GM19395 (cell line): ENCODE results near the gene GPR87.

Source experiments
- ATAC-seq: cut with Tn5 transposase; IDR thresholded peaks from one replicate; pipeline ENCODE4 v1.9.1; 2021; ENCODE audit warnings: mild to moderate bottlenecking, moderate library complexity; ENCODE audit not compliant: unreplicated experiment

GPR87 gene

DNA sequence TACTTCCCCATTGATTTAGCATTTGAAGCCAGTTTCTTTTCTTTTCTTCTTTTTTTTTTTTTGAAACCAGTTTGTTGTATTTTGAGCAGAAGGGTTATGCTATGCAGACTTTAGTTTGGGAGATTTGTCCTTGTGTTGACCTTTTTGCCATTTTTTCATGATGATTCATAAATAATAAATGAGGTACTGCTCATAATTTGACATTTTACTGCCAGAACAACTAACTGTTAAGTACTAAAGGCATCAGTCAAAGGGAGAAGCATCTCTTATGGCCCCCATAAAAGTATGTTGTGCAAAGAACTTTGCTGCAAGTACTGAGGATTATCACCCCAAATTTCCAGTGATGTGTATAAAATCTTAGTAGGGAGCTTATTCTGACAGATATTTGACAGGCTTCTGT lies 1.7 kb upstream of the GPR87 start:
- no peak for ATAC-seq

DNA sequence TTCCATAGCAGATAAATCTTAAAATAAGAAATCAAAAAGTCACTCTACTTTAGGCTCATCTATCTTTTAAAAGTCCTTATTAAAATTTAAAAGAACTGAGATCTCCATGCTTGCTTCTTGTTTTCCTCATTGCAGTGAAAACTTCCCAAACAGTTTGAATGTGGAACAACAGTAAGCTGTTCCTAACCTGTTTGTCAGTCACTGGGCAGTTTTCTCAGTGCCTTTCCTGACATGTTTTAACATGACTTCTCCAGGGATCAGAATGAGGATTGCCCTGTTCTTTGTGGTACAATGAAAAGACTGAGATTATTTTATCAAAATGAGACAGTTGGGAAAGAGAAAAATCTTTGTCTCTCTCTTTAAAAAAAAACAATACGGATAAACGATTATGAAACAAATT lies 774 bp downstream of the GPR87 start:
- ATAC-seq: no peak

DNA sequence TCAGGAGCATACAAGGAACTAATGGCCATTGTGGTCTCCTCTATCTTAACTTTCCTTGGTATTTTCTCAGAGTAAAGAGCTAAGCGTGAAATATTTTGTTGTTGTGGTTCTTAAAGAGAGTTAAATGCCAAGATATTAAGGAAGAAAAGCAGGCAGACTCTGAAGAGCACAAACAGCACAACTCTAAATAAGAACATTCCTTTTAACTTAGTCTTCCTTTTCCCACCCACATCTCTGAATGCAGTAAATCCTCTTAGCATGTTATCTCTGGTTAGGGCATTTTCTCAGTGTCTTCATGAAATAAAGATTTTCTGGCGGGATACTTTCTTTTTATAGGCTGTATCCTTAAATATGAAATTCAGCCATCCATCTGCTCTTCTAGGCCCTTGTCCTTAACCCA lies 1.5 kb downstream of the GPR87 start:
- ATAC-seq: no peak

DNA sequence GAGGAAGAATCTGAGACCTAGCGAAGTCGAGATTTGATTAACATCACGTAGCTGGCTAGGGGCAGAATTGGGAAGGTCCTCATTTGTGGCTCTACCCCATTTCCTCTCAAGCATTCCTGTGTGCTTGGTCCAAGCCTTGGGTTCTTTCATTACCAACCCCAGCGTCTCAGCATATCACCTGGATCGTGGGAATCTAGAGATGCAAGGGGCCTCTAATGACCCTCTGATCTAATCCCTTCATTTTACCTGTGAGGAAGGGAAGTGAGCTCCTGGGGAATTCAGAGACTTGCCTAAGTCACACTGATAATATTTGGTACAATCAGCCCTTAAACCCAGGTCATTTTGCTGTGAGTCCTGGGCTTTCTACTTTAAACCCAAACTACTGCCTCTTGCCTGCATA lies 2.0 kb downstream of the GPR87 start:
- ATAC-seq: no peak

DNA sequence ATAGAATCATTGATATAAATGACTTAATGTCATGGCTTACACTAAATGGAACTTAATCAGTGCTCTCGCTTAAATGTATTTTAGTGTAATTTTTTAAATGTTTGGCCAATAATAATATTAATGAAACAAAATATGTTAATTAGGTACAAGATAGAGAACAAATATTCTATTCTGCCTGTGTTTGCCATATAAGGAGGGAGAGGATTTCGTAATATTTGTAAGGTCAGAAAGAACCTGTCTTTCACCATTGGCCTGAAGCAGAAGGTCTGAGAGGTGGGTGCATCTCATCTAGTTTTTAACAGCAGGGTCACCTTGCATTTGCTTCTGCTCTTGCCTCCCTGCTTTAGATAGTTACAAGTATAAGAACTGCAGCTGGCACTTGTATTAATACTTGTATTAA lies 2.5 kb downstream of the GPR87 start:
- ATAC-seq: no peak

DNA sequence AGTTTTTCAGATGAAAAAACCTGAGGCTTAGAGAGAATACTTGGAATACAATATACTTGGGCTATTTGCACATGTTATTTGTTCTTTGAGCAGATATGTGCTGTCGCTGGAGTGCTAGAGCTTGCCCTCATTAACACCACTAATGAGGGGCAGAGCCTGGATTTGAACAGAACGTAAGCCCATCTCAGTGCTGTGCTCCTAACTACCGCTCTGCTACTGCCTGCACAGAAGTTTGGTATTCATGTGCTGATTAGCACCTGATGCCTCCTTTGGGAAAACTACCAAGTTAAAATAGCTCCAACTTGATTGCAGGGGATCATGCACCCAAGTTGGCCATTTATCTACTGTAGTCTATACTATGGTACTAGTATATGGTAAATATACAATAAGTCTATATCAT lies 3.6 kb downstream of the GPR87 start:
- no peak for ATAC-seq

DNA sequence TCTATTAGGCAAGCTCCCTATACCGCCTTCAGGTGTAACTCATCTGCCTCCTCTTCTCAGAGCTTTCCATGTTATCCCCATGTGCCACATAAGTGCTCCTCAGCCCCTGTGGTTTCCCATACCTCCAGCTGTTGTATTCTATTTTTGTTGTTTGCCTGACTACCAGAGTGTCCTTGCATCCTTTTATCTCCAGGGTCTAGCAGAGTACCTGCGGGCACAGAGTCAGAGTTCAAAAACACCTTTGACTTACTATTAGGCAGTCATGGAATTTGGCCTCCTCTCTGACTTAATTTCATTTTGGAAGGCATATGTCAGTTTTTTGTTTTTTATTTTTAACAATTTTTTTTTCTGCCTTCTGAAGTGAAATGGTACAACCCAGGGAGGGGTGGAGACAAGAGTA lies 7.1 kb downstream of the GPR87 start:
- no peak for ATAC-seq

DNA sequence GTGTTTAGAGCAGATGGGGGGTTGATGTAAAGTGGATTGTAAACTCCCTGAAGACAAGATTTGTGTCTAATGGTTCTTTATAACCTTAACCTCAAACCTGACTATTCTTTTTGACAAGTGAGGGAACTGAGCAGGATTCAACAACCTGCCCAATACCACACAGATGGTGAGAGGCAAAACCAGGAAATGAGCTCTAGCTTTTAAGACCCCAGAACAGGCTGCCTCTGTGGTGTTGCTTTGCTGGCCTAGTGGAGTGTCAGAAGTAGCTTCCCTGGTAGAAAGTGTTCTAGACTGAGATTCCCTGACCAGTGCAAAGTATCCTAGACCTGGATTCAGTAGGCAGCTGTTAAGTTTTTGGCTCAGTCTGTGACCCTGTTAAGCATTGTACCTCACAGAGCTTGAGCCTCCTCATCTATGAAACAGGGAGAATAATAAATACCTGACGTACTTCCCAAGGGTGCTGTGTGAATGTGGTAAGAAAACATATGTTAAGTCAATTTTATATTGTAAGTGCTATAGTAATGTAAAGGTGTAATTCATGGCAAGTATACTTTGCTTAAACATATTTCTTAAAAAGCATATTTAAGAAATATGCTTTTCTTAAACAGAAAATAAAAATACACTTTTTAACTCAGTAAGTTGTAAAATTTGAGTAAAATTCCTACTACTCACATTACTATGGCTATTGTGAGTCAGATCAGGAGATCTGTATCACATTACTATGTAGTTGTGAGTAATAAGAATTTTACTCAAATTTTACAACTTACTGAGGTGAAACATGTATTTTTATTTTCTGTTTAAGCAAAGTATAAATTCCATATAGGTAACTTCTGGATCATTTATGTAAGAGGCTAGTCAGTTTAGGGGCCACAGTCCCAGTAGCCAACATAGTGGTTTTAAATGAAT lies 8.8 kb downstream of the GPR87 start:
- no peak for ATAC-seq

DNA sequence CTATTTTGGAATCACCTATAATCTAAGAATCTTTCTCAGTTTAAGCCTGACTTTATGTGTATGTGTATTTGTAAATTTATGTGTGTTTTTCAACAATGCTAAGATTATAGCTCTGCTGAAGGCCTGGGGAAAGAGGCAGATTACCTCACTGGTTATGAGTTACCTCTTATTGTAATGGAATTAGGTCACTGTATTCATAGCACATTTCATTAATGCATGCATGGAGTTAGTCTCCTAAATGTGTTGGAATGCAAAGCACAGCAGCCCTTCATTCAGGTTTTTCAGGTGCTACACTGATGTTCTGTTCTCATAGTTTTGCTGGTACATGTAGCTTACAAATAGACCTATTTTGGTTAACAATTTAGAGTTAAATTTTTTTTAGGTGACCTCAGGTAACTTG lies 9.5 kb downstream of the GPR87 start:
- ATAC-seq: no peak

DNA sequence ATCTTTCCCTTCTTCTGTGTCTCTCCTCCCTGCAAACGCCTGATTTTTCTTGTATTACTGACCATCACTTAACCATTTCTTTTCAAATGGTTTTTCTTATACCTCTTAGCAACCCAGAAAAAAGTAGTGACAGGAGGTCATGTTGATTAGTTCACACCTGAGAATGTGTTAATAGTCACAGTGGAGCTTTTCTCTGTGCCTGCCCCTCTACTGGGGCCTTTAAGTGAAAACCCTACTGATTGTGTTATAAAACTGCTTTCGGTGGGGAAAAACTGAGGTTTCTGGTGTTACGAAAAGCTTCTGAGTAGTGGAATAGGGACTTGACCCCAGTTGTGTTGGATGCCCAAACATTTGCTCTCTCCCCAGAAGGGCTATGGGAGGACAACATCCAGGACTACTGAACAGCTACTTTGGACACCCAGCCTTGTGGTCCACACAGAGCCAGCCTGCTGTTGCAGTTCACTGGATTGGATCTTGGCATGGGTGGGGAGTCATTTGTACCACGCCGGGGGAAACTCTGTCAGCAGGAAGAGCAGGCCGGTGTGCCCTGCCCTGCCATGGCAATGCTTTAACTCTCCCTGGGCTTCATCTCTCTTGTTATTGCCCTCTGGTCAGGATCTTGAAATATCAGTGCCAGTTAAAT lies 10.3 kb downstream of the GPR87 start:
- no peak for ATAC-seq

DNA sequence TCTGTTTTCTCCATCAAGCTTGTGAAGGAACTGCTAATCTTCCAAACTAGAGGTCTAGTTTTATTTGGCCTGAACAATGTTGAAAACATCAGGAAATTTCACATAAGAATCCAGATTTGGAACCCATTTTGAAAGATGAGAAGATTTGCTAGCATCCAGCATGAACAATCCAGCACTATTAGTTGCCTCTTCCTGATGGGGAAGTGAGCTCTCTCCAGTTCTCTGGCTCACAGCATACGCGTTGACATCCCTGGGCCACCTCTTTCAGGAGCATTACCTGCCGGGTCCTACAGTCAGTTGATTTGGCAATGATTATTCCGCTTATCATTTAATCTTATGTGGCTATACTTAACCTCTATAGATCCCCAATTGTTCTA lies 10.9 kb downstream of the GPR87 start:
- ATAC-seq: no peak

DNA sequence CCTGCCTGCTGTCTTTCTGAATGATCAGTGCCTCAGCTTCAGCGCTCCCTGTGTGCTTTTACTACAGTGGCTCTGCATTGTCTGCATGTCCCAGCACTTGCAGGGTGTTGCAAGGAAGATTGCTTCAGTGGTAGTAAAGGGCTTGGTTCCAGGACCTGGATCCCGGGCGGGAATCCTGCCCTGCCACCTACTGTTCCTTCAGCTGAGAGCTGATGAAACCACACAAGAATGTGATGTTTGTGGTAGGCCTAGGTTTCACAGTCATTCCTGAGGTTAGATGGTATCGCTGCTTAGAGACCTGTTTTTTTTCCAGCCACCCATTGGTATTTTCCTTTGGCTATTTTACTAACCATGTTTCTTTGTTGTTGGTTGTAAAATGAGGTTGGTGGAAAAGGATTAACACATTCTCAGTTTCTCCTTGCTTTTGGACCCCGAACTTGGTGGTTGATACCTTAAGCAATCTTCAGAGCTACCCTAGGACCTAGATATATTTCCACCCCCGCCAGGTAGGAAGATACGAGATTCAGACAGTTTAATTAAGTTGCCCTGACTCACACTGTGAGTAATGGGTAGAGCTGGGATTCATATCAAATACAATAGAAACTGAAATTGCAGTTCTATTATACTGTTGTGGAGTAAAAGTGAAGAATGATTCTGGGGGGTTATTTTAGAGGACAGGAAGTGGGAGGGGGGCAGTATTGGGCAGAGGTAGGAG lies 11.4 kb downstream of the GPR87 start:
- ATAC-seq: no peak

DNA sequence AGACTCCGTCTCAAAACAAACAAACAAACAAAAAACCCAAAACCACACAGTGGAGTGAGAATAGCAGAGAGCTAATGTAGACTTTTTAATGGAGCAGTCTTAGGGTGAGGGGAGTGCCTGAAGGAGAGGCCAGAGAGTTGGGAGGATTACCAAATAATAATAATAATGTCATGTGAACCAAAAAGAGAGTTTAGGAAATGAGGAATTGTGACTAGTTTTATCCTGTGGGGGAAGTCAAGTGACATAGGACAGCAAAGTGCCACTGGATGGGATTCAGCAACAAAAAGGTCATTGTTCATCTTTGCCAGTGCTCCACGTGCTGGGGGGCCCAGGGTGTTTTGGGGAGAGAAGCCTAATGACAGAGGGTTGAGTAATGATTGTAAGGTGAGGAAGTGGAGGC lies 12.9 kb downstream of the GPR87 start:
- ATAC-seq: no peak

DNA sequence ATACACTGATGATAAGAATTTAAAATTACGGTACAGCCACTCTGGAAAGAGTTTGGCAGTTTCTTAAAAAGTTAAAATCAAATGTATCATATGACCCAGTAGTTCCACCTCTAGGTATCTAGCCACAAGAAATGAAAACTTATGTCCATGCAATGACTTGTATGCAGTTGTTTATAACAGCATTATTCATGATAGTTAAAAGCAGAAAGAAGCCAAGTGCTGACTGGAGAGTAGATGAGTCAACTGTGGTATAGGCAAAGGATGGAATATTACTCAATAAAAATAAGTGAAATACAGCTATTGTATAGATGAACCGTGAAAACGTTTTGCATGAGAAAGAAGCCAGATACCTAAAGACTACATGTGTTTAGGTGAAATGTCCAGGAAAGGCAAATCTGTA lies 14.8 kb downstream of the GPR87 start:
- no peak for ATAC-seq

DNA sequence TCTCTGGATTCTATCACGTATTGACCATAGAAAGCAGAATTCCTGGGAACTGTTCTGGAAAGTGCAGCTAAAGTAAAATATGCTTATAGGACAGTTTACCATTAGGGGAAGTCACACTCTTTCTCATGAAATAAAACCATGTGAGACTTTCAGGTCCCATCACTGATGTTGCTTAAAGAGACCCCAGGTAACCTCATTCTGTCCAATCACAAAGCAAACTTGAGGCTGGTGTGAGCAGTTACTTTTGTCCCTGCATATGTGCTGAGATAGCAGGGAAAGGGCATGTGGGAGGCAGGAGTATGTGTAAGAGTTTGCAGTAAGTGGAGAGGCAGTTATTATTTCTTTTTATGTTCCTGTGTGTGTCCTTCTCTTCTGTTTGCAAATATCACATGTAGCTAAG lies 16.1 kb downstream of the GPR87 start:
- no peak for ATAC-seq

DNA sequence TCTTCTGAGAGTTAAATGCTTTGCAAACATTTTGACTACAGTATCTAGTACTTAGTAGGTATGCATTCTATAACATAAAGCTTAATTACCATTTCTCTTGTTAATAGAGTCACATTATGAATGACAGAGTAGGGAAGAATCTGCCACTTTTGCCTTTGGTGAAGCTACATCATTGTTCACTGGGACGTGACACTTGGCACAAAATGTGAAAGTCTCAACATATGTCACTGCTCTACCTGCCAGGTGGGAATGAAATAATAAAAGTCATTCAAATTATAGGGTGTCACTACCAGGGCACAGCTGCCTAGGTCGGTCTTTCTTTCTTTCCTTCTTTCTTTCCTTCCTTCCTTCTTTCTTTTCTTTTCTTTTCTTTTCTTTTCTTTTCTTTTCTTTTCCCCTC lies 17.6 kb downstream of the GPR87 start:
- ATAC-seq: no peak

DNA sequence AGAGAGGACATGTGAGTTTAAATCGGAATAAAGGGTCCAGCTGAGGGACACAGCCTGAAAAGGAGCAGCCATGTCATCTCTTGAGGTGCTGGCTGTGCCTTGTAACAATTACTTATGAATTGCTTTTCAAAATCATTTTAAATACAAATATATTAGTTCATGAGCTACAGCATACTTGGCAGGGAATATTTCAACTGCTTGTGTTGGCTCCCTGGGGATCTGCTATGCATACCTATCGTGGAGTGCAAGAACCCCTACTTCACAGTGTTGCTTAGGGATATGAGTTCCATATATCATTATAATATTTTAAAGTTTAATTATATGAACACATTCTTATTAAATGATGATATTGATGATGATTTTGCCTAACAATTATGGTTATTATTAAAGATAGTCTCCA lies 19.2 kb downstream of the GPR87 start:
- ATAC-seq: no peak

DNA sequence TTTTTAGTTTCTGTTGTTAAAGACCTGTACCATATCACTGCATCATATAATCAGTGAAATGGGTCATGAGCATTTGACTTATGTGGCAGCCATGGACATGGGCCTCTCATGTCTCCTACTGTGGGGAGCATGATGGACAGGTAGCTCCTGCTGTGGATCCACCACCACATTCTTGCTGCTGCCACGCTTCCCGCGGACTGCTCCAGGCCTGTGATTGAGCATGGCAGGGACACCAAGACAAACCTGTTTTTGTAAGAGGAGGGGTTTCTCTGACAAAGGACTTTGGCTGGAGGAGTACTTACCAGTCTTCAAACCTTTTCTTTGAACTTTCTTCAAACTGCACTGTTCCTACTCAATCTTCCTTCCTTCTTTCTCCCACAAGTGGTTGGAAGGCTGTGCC lies 20.4 kb downstream of the GPR87 start:
- no peak for ATAC-seq

DNA sequence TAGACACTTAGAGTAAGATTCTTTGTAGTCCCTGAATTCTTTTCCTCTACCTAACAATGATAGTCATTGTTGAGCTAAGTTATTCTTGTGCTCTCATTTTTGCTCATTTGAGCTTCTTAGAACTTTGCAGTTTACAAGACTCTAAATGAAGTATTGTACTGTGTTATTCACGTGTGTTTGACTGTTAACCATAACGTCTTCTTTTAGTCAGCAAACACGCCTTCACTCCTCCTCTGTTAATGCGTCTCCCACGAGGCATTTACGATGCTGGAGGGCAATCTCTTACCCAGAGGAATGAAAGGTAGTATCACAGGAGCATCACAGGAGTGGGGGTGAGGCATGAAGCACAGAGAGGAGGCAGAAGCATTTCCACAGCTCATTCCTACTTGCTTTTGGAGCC lies 23.5 kb downstream of the GPR87 start:
- no peak for ATAC-seq

DNA sequence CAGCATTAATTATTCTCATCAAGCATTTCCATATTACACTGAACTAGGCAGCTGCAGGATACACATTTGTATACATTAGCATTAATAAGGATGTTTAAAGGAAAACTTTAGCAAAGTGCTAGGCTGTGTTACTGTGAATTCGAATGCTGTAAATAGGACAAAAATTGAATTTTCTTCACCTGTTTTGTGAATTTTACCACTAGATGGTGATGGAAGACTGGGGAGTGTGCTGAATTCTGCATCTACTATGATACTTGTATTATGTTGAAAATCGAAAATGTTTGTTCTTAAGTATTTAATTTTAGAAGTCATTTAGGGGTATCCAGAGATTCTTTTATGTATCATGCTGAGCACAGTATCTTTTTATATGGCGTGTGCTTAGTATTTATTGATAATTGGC lies 25.9 kb downstream of the GPR87 start:
- ATAC-seq: no peak

DNA sequence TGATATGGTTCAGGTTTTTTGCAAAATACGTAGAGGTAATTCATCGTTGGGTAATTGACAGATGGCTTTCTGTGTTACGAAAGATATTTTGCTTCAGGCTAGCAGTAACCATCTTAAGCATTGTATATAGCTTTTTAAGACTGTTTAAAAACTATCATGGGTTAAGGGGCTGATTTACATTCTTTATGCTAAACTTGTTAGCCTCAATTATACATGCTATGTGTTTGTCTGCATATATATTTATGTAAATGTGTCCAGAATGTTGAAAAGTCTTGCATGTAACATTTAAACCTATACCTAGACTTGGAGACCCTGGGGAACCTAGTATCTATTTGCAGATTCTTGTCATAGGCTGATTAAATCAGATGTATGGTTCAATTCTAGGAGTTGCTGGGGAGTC lies 27.2 kb downstream of the GPR87 start:
- ATAC-seq: no peak

DNA sequence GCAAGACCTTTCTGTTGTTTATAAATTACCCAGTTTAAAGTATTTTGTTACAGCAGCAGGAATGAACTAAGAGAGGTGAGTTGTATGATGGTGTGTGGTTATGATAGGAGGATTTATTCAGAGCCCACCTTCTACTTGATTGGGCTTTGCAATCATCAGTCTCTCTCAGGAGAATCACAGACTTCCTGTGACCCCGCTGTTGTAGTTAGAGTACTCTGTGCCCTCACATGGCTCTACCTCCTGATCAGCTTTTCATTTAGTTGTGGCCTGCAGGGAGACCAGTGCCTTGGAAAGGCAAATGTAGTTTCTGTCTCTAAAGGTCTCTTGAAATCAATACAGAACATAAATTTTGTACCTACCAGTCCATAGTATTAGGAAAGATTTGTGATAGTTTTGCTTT lies 30.7 kb downstream of the GPR87 start:
- no peak for ATAC-seq
